ENCODE measurements around the gene CALML3.
A peak's percentile ranks its signal among the peaks of the same experiment; 100 is the strongest.
"Not testable (repeated sequence)": the region's sequence is repeated elsewhere in the genome, so short reads cannot be mapped to it uniquely, and the experiment has no call there.

Gene CALML3

GRCh38 chr10:5555881-5556280 is 31.1 kb downstream of the CALML3 start:
- no peak overlapping the region for H3K4me3 ChIP-seq (ENCODE audit: low read depth, low read length)
- in situ Hi-C loops (cut with HindIII; ENCODE audit: low sequenced_read_pairs) = no loop called here
- no peak for DNase-seq (ENCODE audit: low read depth, low spot score)
- TF ChIP-seq, protein P1, sequence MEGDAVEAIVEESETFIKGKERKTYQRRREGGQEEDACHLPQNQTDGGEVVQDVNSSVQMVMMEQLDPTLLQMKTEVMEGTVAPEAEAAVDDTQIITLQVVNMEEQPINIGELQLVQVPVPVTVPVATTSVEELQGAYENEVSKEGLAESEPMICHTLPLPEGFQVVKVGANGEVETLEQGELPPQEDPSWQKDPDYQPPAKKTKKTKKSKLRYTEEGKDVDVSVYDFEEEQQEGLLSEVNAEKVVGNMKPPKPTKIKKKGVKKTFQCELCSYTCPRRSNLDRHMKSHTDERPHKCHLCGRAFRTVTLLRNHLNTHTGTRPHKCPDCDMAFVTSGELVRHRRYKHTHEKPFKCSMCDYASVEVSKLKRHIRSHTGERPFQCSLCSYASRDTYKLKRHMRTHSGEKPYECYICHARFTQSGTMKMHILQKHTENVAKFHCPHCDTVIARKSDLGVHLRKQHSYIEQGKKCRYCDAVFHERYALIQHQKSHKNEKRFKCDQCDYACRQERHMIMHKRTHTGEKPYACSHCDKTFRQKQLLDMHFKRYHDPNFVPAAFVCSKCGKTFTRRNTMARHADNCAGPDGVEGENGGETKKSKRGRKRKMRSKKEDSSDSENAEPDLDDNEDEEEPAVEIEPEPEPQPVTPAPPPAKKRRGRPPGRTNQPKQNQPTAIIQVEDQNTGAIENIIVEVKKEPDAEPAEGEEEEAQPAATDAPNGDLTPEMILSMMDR (IDR thresholded peaks at IDR 0.05; ENCODE audit: low read depth, low read length) = no peak

DNA sequence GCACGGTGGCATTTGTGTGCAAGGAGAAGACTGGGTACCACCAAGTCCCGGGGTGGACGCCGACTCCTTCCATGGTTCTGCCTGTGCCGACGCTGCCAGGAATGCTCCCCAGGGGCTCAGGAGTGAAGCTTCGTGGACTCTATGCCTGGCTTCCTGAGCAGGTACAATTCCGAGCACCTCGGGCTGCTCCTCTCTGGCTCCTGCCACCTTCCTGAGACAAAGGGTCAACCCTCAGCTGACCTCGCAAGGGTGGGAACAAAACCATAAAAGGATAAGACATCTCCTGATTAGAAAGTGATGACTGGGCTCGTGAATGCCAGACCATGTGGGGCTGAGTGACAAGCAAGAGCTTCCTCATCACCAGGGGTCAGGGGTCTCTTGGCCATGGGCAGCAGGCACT is 31.8 kb downstream of the CALML3 start:
- DNase-seq (ENCODE audit: low read depth, low spot score) = no peak
- TF ChIP-seq, protein P1 (IDR thresholded peaks at IDR 0.05; ENCODE audit: low read depth, low read length) = no peak
- no peak overlapping the region for H3K4me3 ChIP-seq (ENCODE audit: low read depth, low read length)
- in situ Hi-C loops (cut with HindIII; ENCODE audit: low sequenced_read_pairs) = no loop called here

DNA sequence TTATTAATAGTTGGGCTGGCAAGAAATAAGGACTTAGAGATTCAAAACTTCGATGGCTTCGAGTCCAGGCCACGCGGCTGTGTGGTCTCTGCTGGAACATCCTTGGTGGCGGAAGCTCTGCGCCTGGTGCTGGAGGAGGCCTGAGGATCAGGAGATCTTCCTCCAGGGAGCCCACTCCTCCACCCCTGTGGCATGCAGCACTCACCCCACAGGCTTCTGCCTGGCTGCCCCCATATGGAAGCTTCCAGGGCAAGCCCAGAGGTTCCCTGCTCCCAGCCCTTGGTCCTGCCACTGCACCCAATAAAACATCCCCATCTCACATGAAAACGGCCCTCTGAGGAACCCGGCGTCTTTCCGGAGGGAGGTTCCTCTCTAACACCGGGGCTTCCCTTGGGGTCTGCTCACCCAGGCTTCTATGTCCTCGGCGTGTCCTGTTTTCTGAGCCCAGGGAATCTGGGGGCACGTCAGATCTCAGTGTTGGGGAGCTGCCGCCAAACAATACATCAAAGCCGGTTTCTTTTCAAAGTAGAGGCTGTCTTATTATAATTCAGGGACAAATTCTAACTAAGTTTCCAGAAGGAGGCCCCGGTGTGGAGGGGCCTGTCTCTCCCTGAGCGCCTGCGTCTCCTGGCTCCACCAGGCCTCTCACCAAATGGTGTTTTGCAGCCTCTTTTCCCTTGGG is 32.4 kb downstream of the CALML3 start:
- TF ChIP-seq, protein P1 (IDR thresholded peaks at IDR 0.05; ENCODE audit: low read depth, low read length) = no peak
- DNase-seq (ENCODE audit: low read depth, low spot score) = no peak
- in situ Hi-C loops (cut with HindIII; ENCODE audit: low sequenced_read_pairs) = no loop called here
- H3K4me3 ChIP-seq (ENCODE audit: low read depth, low read length) = no peak overlapping the region

GRCh38 chr10:5557799-5558771 is 33.3 kb downstream of the CALML3 start:
- H3K4me3 ChIP-seq (ENCODE audit: low read depth, low read length) = no peak overlapping the region
- TF ChIP-seq, protein P1 (IDR thresholded peaks at IDR 0.05; ENCODE audit: low read depth, low read length) = no peak
- in situ Hi-C loops (cut with HindIII; ENCODE audit: low sequenced_read_pairs) = no loop called here
- no peak for DNase-seq (ENCODE audit: low read depth, low spot score)

GRCh38 chr10:5559022-5559421 is 34.3 kb downstream of the CALML3 start:
- in situ Hi-C loops (cut with HindIII; ENCODE audit: low sequenced_read_pairs); H3K4me3 ChIP-seq (ENCODE audit: low read depth, low read length); DNase-seq (ENCODE audit: low read depth, low spot score): not testable (repeated sequence)

DNA sequence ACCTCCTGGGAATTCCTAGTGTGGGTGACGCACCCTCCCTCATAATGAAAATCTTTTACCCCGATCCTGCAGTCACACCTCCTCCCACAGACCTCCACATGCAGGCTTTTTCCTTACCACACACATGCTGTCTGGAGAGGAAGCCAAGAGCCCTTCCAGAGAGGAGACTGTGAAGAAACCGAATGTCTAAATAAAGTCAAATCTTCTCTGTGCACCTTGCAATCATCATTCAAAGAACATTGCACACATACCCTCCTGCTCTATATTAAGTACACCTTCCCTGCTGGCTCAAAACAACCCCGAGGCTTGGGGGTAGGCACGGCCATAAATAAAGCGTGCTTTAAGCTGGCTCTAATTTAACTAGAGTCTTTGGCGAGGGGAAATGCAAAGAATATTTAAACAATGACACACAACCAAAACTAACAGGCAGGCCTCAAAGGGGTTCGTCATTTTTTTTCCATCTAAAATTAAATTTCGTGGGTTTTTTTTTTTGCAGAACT is 34.9 kb downstream of the CALML3 start:
- H3K4me3 ChIP-seq (ENCODE audit: low read depth, low read length) = no peak overlapping the region
- TF ChIP-seq, protein P1 (IDR thresholded peaks at IDR 0.05; ENCODE audit: low read depth, low read length) = no peak
- in situ Hi-C loops (cut with HindIII; ENCODE audit: low sequenced_read_pairs) = no loop called here
- peak; percentile 86 for DNase-seq (ENCODE audit: low read depth, low spot score)
